Measurements from ENCODE around the gene SAA2. TPM values are rescaled to one million over a fixed set of nuclear protein-coding genes. Genes with fewer than 3 reads are reported as not detected.
A peak's percentile ranks its signal among the peaks of the same experiment; 100 is the strongest.
"Not testable (repeated sequence)": the region's sequence is repeated elsewhere in the genome, so short reads cannot be mapped to it uniquely, and the experiment has no call there.

SAA2 gene
- not detected for total RNA-seq

GRCh38 chr11:18248561-18248960 lies at the start of gene SAA2:
TSS of gene SAA2 (minus strand) at chr11:18248668. CDS start at chr11:18248011, 657 bp downstream.
- ATAC-seq (no peak), DNase-seq (no peak)
- Mint-ChIP-seq H3K4me1 (peaks cover 11% of the 10 kb centered on the region), H3K27me3 (no peaks in the 10 kb centered on the region), H3K9me3 (ENCODE audit: low read depth) (no peaks in the 10 kb centered on the region), H3K27ac (no peak within 1 kb of the TSS), H3K36me3 (ENCODE audit: low read depth) (no peaks in the 10 kb centered on the region), H3K4me3 (no peak within 1 kb of the TSS)
- intact Hi-C loops (cut with DNase I, micrococcal nuclease), result loop anchor here (10.0 kb wide), 3 partner anchors 146 to 486 kb away; partner anchors contain the start of genes LDHA (in 1 of the 2) and TSG101 (in 1 of the 2)
- CTCF ChIA-PET, result interaction anchor here (0.7 kb wide), 1 partner anchor 133 kb away, joined by 3 read pairs; no protein-coding TSS in a partner anchor
- POLR2A ChIA-PET, result no interaction called here

- no peaks in the 10 kb centered on the region for H3K27me3 Mint-ChIP-seq
- CTCF ChIA-PET, result interaction anchor here (0.6 to 1.2 kb wide), 4 partner anchors 11 to 426 kb away, joined by 3 to 5 read pairs (median 4); no protein-coding TSS in a partner anchor
- H3K4me1 Mint-ChIP-seq, result peaks cover 13% of the 10 kb centered on the region
- no peak overlapping the region for H3K27ac Mint-ChIP-seq
- ATAC-seq (no peak), DNase-seq (no peak)
- intact Hi-C loops (cut with DNase I, micrococcal nuclease), result no loop called here
- no peaks in the 10 kb centered on the region for H3K9me3 Mint-ChIP-seq (ENCODE audit: low read depth)
- no peak overlapping the region for H3K4me3 Mint-ChIP-seq
- POLR2A ChIA-PET, result no interaction called here
- H3K36me3 Mint-ChIP-seq (ENCODE audit: low read depth), result peaks cover 53% of the 10 kb centered on the region
These were observed 46.8 kb upstream of the SAA2 start for GRCh38 chr11:18295316-18295715.

GRCh38 chr11:18294862-18295261 lies 46.4 kb upstream of the SAA2 start:
- Mint-ChIP-seq H3K9me3 (ENCODE audit: low read depth) (no peaks in the 10 kb centered on the region), H3K36me3 (ENCODE audit: low read depth) (peaks cover 52% of the 10 kb centered on the region), H3K4me1 (peaks cover 13% of the 10 kb centered on the region), H3K27me3 (no peaks in the 10 kb centered on the region), H3K4me3 (no peak overlapping the region), H3K27ac (no peak overlapping the region)
- CTCF ChIA-PET, result interaction anchor here (0.6 to 1.2 kb wide), 2 partner anchors 184 to 378 kb away, joined by 3 to 5 read pairs; no protein-coding TSS in a partner anchor
- POLR2A ChIA-PET, result no interaction called here
- intact Hi-C loops (cut with DNase I, micrococcal nuclease), result no loop called here
- ATAC-seq, result peak; percentile 94
- DNase-seq, result peak; percentile 19

GRCh38 chr11:18288911-18289310 lies 40.4 kb upstream of the SAA2 start:
- ChIA-PET POLR2A (no interaction called here), CTCF (interaction anchor here (1.2 kb wide), 1 partner anchor 173 kb away, joined by 3 read pairs; no protein-coding TSS in a partner anchor)
- H3K4me3 Mint-ChIP-seq, result no peak overlapping the region
- H3K4me1 Mint-ChIP-seq, result no peaks in the 10 kb centered on the region
- intact Hi-C loops (cut with DNase I, micrococcal nuclease), result no loop called here
- DNase-seq (no peak), ATAC-seq (no peak)
- no peaks in the 10 kb centered on the region for H3K27me3 Mint-ChIP-seq
- no peak overlapping the region for H3K27ac Mint-ChIP-seq
- peaks cover 32% of the 10 kb centered on the region for H3K36me3 Mint-ChIP-seq (ENCODE audit: low read depth)
- no peaks in the 10 kb centered on the region for H3K9me3 Mint-ChIP-seq (ENCODE audit: low read depth)

- CTCF ChIA-PET, result interaction anchor here (0.6 to 1.6 kb wide), 4 partner anchors 14 to 436 kb away, joined by 3 read pairs; no protein-coding TSS in a partner anchor
- ATAC-seq (no peak), DNase-seq (no peak)
- H3K36me3 Mint-ChIP-seq (ENCODE audit: low read depth), result peaks cover 28% of the 10 kb centered on the region
- no peaks in the 10 kb centered on the region for H3K27me3 Mint-ChIP-seq
- no peaks in the 10 kb centered on the region for H3K9me3 Mint-ChIP-seq (ENCODE audit: low read depth)
- H3K4me1 Mint-ChIP-seq, result no peaks in the 10 kb centered on the region
- H3K27ac Mint-ChIP-seq, result no peak overlapping the region
- H3K4me3 Mint-ChIP-seq, result no peak overlapping the region
- POLR2A ChIA-PET, result no interaction called here
- intact Hi-C loops (cut with DNase I, micrococcal nuclease), result no loop called here
These were observed 37.4 kb upstream of the SAA2 start for GRCh38 chr11:18285841-18286240.

- intact Hi-C loops (cut with DNase I, micrococcal nuclease), result no loop called here
- no peaks in the 10 kb centered on the region for H3K27me3 Mint-ChIP-seq
- POLR2A ChIA-PET, result interaction anchor here (0.6 kb wide), 1 partner anchor 17 kb away, joined by 4 read pairs; no protein-coding TSS in a partner anchor
- CTCF ChIA-PET, result interaction anchor here (1.4 kb wide), 1 partner anchor 167 kb away, joined by 3 read pairs; no protein-coding TSS in a partner anchor
- H3K4me1 Mint-ChIP-seq, result peaks cover 8% of the 10 kb centered on the region
- H3K9me3 Mint-ChIP-seq (ENCODE audit: low read depth), result no peaks in the 10 kb centered on the region
- ATAC-seq, result no peak
- no peak for DNase-seq
- H3K27ac Mint-ChIP-seq, result no peak overlapping the region
- no peak overlapping the region for H3K4me3 Mint-ChIP-seq
- H3K36me3 Mint-ChIP-seq (ENCODE audit: low read depth), result peaks cover 40% of the 10 kb centered on the region
These were observed 34.2 kb upstream of the SAA2 start for GRCh38 chr11:18282626-18283025.

- peaks cover 34% of the 10 kb centered on the region for H3K36me3 Mint-ChIP-seq (ENCODE audit: low read depth)
- no peaks in the 10 kb centered on the region for H3K27me3 Mint-ChIP-seq
- H3K4me1 Mint-ChIP-seq, result peaks cover 8% of the 10 kb centered on the region
- ChIA-PET POLR2A (interaction anchor here (0.6 kb wide), 2 partner anchors 847 to 1258 kb away, joined by 3 to 6 read pairs; no protein-coding TSS in a partner anchor), CTCF (no interaction called here)
- H3K27ac Mint-ChIP-seq, result no peak overlapping the region
- intact Hi-C loops (cut with DNase I, micrococcal nuclease), result no loop called here
- no peak for DNase-seq
- H3K9me3 Mint-ChIP-seq (ENCODE audit: low read depth), result no peaks in the 10 kb centered on the region
- H3K4me3 Mint-ChIP-seq, result no peak overlapping the region
- ATAC-seq, result peak; percentile 36
These were observed 32.1 kb upstream of the SAA2 start for GRCh38 chr11:18280438-18281045.

GRCh38 chr11:18277565-18278271 lies 29.2 kb upstream of the SAA2 start:
- no peak for DNase-seq
- ChIA-PET CTCF (interaction anchor here (1.1 kb wide), 1 partner anchor 34 kb away, joined by 3 read pairs; no protein-coding TSS in a partner anchor), POLR2A (no interaction called here)
- H3K9me3 Mint-ChIP-seq (ENCODE audit: low read depth), result no peaks in the 10 kb centered on the region
- H3K4me3 Mint-ChIP-seq, result no peak overlapping the region
- ATAC-seq, result no peak
- no peaks in the 10 kb centered on the region for H3K27me3 Mint-ChIP-seq
- intact Hi-C loops (cut with DNase I, micrococcal nuclease), result no loop called here
- no peak overlapping the region for H3K27ac Mint-ChIP-seq
- peaks cover 8% of the 10 kb centered on the region for H3K4me1 Mint-ChIP-seq
- H3K36me3 Mint-ChIP-seq (ENCODE audit: low read depth), result peaks cover 31% of the 10 kb centered on the region

GRCh38 chr11:18271206-18271605 lies 22.7 kb upstream of the SAA2 start:
- H3K4me3 Mint-ChIP-seq, result no peak overlapping the region
- intact Hi-C loops (cut with DNase I, micrococcal nuclease), result no loop called here

GRCh38 chr11:18270102-18270501 lies 21.6 kb upstream of the SAA2 start:
- no peaks in the 10 kb centered on the region for H3K9me3 Mint-ChIP-seq (ENCODE audit: low read depth)
- H3K4me1 Mint-ChIP-seq, result peaks cover 3% of the 10 kb centered on the region
- intact Hi-C loops (cut with DNase I, micrococcal nuclease), result no loop called here
- CTCF ChIA-PET, result no interaction called here
- DNase-seq (no peak), ATAC-seq (no peak)
- no peaks in the 10 kb centered on the region for H3K27me3 Mint-ChIP-seq
- no peak overlapping the region for H3K27ac Mint-ChIP-seq
- H3K36me3 Mint-ChIP-seq (ENCODE audit: low read depth), result peaks cover under 1% of the 10 kb centered on the region
- no peak overlapping the region for H3K4me3 Mint-ChIP-seq
- POLR2A ChIA-PET, result no interaction called here

More at GRCh38 chr11:18271206-18271605, 22.7 kb upstream of the SAA2 start:
- Mint-ChIP-seq H3K4me1 (peaks cover 3% of the 10 kb centered on the region), H3K36me3 (ENCODE audit: low read depth) (peaks cover 6% of the 10 kb centered on the region), H3K9me3 (ENCODE audit: low read depth) (no peaks in the 10 kb centered on the region), H3K27ac (no peak overlapping the region), H3K27me3 (no peaks in the 10 kb centered on the region)
- ChIA-PET CTCF (no interaction called here), POLR2A (no interaction called here)
- no peak for DNase-seq
- ATAC-seq, result no peak

GRCh38 chr11:18269252-18269651 lies 20.8 kb upstream of the SAA2 start:
- CTCF ChIA-PET, result interaction anchor here (0.9 kb wide), 1 partner anchor 25 kb away, joined by 3 read pairs; no protein-coding TSS in a partner anchor
- ATAC-seq; H3K4me1 Mint-ChIP-seq; H3K9me3 Mint-ChIP-seq (ENCODE audit: low read depth); POLR2A ChIA-PET; H3K4me3 Mint-ChIP-seq; H3K36me3 Mint-ChIP-seq (ENCODE audit: low read depth); DNase-seq; H3K27me3 Mint-ChIP-seq; H3K27ac Mint-ChIP-seq: not testable (repeated sequence)
- intact Hi-C loops (cut with DNase I, micrococcal nuclease), result loop anchor here in 1 of 2 experiments (2.0 kb wide), 1 partner anchor 22 kb away; no protein-coding TSS in a partner anchor

Data from activated CD4-positive, alpha-beta T cell treated with anti-CD3 and anti-CD28 coated beads for 36 hours (primary cell).